GM12891 (cell line): Measurements from ENCODE around the gene ZNF429.

Source experiments
- POLR2A ChIP-seq: IDR thresholded peaks from 2 replicates; pipeline ENCODE4 v1.6.1; 2011; ENCODE audit warnings: low read depth, low read length, control low read depth
- TAF1 ChIP-seq: IDR thresholded peaks from 2 replicates; pipeline ENCODE4 v1.6.1; 2011; ENCODE audit warnings: low read depth, low read length, control low read depth

DNA sequence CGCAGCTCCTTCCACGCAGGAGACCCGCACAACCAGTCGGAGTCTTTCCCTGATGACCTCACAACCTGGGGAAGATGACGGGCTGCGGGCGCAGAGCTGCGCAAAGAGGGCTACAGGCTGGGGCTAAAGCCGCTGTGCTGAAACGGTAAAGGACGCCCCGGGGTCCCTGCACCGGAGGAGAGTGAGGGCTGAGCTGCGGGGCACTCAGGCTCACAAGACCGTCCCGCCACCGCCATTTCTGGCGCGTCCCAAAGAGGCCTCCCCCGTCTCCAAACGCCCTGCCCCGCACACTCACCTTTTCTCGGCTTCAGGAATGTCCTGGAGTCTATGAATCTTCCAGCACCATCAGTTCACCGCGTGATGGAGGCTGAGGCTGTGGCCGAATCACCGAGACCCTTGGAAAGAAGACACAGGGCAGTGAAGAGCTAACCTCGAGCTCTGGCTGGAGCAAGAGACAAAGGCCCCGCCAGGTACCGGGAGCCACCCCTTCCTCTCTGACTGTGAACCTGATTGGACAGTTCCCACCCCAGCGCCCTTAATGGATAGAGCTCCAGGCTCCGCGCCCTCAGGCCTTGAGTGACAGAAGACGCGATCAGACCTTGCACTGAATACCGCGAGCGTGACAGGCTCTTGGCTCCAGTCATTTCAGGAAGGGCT, 41.8 kb upstream of the ZNF429 start:
- TF ChIP-seq POLR2A (no peak), TAF1 (no peak)
